GM10847 (cell line): ENCODE results near the gene HIF1AN.

Experiments
- POLR2A ChIP-seq: IDR thresholded peaks from 2 replicates; pipeline ENCODE4 v1.6.1; 2011; ENCODE audit not compliant: insufficient read length; ENCODE audit errors: extremely low read depth

Gene HIF1AN

GRCh38 chr10:100569687-100570481 is 34.1 kb downstream of the HIF1AN start:
- TF ChIP-seq POLR2A: no peak

GRCh38 chr10:100570506-100570905 is 34.8 kb downstream of the HIF1AN start:
- TF ChIP-seq POLR2A: no peak

GRCh38 chr10:100571084-100571856 is 35.5 kb downstream of the HIF1AN start:
- TF ChIP-seq POLR2A: no peak

- no peak for TF ChIP-seq POLR2A
Measured at GRCh38 chr10:100575585-100576281, 40.0 kb downstream of the HIF1AN start.

- no peak for TF ChIP-seq POLR2A
Measured at GRCh38 chr10:100576282-100576635, 40.5 kb downstream of the HIF1AN start.

- no peak for TF ChIP-seq POLR2A
Measured at GRCh38 chr10:100579261-100580090, 43.7 kb downstream of the HIF1AN start.

GRCh38 chr10:100586959-100587358 is 51.2 kb downstream of the HIF1AN start:
- TF ChIP-seq POLR2A: no peak

- TF ChIP-seq POLR2A: no peak
Measured at GRCh38 chr10:100598166-100598565, 62.4 kb downstream of the HIF1AN start.

GRCh38 chr10:100600218-100600617 is 64.5 kb downstream of the HIF1AN start:
- TF ChIP-seq POLR2A: no peak

GRCh38 chr10:100607439-100607838 is 71.7 kb downstream of the HIF1AN start:
- TF ChIP-seq POLR2A: no peak
